ENCODE data around the gene TNFRSF14. TPM values are rescaled to one million over a fixed set of nuclear protein-coding genes. Genes with fewer than 3 reads are reported as not detected.
"Not testable (repeated sequence)": the region's sequence is repeated elsewhere in the genome, so short reads cannot be mapped to it uniquely, and the experiment has no call there.

The TNFRSF14 gene
- total RNA-seq, 4 donors from 2014 or later, result 35.2 to 43.6 (median 38.3) TPM

DNA sequence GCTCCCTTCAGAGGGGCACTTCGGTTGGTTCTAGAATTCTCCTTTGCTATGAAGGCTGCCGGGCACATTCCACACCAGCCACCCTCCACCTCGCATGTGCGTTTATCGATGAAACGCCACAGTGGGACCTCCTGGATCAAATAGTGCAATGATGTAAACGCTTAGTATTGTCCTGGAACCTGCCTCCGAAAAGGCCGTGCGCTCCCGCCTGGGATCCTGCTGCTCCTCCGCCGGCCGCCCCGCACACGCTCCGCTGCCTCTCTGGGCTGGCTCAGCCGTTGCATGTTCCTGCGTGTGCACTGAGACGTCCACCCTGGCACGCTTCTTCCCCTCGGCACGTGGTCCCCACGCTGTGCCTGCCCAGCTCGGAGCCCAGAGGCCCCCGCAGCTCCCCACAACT, 4.0 kb upstream of the TNFRSF14 start:
- WGBS, 2 donors, result 86 to 92% methylated on average over 26 of the region's 26 CpGs

GRCh38 chr1:2553076-2553475, 3.1 kb upstream of the TNFRSF14 start:
- intact Hi-C loops (cut with DNase I; ENCODE audit: low total_unique reads); DNase-seq (ENCODE audit: low spot score in 2 of 2); H3K4me3 ChIP-seq (ENCODE audit: low read depth, poor library complexity, severe bottlenecking): not testable (repeated sequence)
- WGBS, 2 donors, result 83 to 84% methylated on average over 7 to 9 of the region's 9 CpGs

More for the DNA sequence above, 4.0 kb upstream of the TNFRSF14 start:
- intact Hi-C loops (cut with DNase I; ENCODE audit: low total_unique reads), result no loop called here
- TF ChIP-seq CTCF (IDR thresholded peaks at IDR 0.05) (no peak), POLR2A (IDR thresholded peaks at IDR 0.05) (no peak)
- no peak overlapping the region for H3K4me3 ChIP-seq (ENCODE audit: low read depth, poor library complexity, severe bottlenecking)
- no peak for DNase-seq (ENCODE audit: low spot score in 2 of 2)

DNA sequence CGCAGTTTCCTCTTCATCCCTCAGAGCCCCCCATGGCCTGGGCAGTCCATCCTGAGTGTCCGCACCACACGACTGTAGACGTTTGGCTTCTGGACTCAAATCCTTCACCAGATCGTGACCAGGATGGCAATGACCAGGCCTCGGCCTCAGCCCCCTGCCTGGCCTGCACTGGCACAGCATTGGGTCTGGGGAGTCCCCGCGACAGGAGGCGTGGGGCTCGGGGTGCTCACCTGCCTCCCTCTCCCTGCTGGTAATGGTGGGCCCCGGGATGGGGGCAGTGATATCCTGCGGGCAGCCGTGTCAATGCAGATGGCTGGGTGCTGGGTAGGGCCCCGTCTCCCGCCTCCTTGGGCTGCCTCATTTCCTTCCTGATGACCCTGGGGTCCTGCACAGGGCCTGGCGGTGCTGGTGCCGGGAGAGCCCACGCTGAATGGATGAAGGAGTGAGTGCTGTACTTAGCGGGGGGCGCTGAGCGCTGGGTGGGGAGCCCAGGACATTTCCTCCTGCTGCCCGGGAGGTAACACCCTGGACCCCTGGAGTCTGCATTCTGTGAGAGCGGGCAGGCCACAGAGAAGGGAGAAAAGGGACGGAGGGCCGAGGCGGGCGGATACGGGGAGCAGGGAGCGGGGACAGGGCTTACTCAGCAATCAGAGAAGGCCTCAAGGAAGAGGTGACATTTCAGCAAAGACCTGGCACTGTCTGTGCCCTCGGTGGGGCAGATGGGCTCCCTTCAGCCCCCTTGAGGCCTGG, 2.1 kb upstream of the TNFRSF14 start:
- intact Hi-C loops (cut with DNase I; ENCODE audit: low total_unique reads), result no loop called here
- DNase-seq (ENCODE audit: low spot score in 2 of 2), result no peak
- H3K4me3 ChIP-seq (ENCODE audit: low read depth, poor library complexity, severe bottlenecking), result no peak overlapping the region
- WGBS, 2 donors, result 80 to 86% methylated on average over 28 to 30 of the region's 30 CpGs
- no peak for TF ChIP-seq CTCF (IDR thresholded peaks at IDR 0.05)
- TF ChIP-seq POLR2A (IDR thresholded peaks at IDR 0.05), result no peak

DNA sequence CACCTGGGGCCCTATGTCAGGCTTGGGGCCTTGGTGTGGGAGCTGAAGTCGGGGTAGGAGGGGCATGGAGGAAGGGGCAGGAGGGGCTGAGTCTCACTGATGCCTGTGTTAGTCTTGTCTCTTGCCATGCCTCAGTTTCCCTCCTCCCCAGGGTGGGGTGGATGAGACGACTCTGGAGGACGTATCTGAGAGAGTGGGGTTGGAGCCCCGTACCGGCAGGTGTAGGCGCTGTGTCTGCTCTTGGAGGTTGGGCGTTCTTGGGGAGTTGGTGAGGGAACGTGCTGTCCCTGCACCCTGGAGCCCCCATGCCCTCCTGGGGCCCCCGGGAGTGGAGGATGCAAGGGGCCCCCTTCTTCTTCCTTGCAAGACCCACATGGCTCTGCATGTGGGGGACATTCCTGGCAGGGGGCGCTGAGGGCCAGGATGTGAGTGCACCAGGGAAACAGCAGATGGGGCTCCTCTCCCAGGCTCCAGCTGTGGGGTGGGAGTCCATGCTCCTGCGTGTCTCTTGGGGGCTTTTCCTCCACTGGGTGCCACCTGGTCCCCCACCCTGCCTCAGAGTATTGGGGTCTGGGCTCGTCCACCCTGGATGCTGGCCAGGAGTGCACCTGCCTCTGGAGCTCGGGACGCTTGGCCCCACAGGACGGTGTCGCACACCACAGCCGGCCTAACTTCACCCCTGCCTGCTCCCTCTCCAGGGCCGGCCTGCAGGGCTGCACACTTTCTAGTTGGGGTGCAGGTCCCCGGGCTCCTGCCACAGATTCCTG, 1.4 kb upstream of the TNFRSF14 start:
- H3K4me3 ChIP-seq (ENCODE audit: low read depth, poor library complexity, severe bottlenecking), result no peak overlapping the region
- intact Hi-C loops (cut with DNase I; ENCODE audit: low total_unique reads), result no loop called here
- TF ChIP-seq CTCF (IDR thresholded peaks at IDR 0.05) (no peak), POLR2A (IDR thresholded peaks at IDR 0.05) (no peak)
- 62 to 63% methylated on average over 18 of the region's 19 CpGs for WGBS, 2 donors
- DNase-seq (ENCODE audit: low spot score in 2 of 2), result no peak

GRCh38 chr1:2555634-2556276, 416 bp upstream of the TNFRSF14 start:
- TF ChIP-seq POLR2A (IDR thresholded peaks at IDR 0.05) (peak in 1 of 2 donors; percentile 58), CTCF (IDR thresholded peaks at IDR 0.05) (no peak)
- intact Hi-C loops (cut with DNase I; ENCODE audit: low total_unique reads), result no loop called here
- WGBS, 2 donors, result 1 to 2% methylated on average over 24 to 25 of the region's 26 CpGs
- H3K4me3 ChIP-seq (ENCODE audit: low read depth, poor library complexity, severe bottlenecking), result peak overlapping the region; percentile 54
- peak; percentile 92 to 99 for DNase-seq (ENCODE audit: low spot score in 2 of 2)

Data from lower leg skin (tissue), 4 donors.